Measurements from ENCODE around the gene APBB2.

- TF ChIP-seq CTCF (IDR thresholded peaks at IDR 0.05) (no peak), EZH2 (IDR thresholded peaks at IDR 0.05; ENCODE audit: borderline replicate concordance, insufficient read depth, low read depth, low read length, poor library complexity, severe bottlenecking) (no peak)
Observed at GRCh38 chr4:41214825-41215146, 444 bp upstream of the APBB2 start.
